K562 (cell line): ENCODE data around the gene CEP43. TPM values are rescaled to one million over a fixed set of nuclear protein-coding genes. Genes with fewer than 3 reads are reported as not detected.
A peak's percentile ranks its signal among the peaks of the same experiment; 100 is the strongest.

ENCODE experiments used
- ATF2 ChIP-seq: sonication (generic); formaldehyde crosslinking; IDR thresholded peaks from 2 replicates; pipeline ENCODE4 v1.8.1; 2022; ENCODE audit warnings: missing genetic modification reagents
- ESRRB ChIP-seq: fragments of 250-450 bp; sonication (Bioruptor Pico); IDR thresholded peaks from 2 replicates; pipeline ENCODE4 v1.5.0; 2020; ENCODE audit warnings: mild to moderate bottlenecking, moderate library complexity, borderline replicate concordance
- FOSL1 ChIP-seq: fragments of 200-800 bp; sonication (Bioruptor generic); conservative IDR thresholded peaks from 2 replicates; pipeline ENCODE4 v1.6.1; 2016; ENCODE audit warnings: missing genetic modification characterization, missing compliant biosample characterization
- JUND ChIP-seq, 2 experiments: IDR thresholded peaks; 2 replicates in 1 of 2; 3 replicates in 1 of 2; pipeline ENCODE4 v1.6.1; 2011; ENCODE audit warnings: borderline replicate concordance in 2 of 2, low read depth in 2 of 2, low read length in 2 of 2, improper control_type of control experiment in 1 of 2, missing biosample characterization in 1 of 2, missing genetic modification characterization in 1 of 2, missing genetic modification reagents in 1 of 2
- KDM5B ChIP-seq: fragments of 200-600 bp; sonication (generic); IDR thresholded peaks from 2 replicates; pipeline ENCODE4 v1.6.1; 2012; ENCODE audit warnings: low read depth, mild to moderate bottlenecking, moderate library complexity, low read length, control low read depth, inconsistent platforms; ENCODE audit not compliant: insufficient replicate concordance
- MLLT1 ChIP-seq, 2 experiments: fragments of 450-650 bp; IDR thresholded peaks; 2 replicates each; pipeline ENCODE4 v1.6.1; 2016
- MTA1 ChIP-seq: fragments of 450-650 bp; IDR thresholded peaks from 2 replicates; pipeline ENCODE4 v1.6.1; 2017; ENCODE audit warnings: borderline replicate concordance
- RERE ChIP-seq: sonication (generic); formaldehyde crosslinking; IDR thresholded peaks from 2 replicates; pipeline ENCODE4 v1.8.0; 2023; ENCODE audit warnings: missing genetic modification reagents, mild to moderate bottlenecking, borderline replicate concordance
- SMARCC2 ChIP-seq: fragments of 450-650 bp; IDR thresholded peaks from 2 replicates; pipeline ENCODE4 v1.6.1; 2017; ENCODE audit warnings: antibody characterized with exemption, moderate library complexity, mild to moderate bottlenecking, low read depth
- ZSCAN29 ChIP-seq: fragments of 450-650 bp; IDR thresholded peaks from 2 replicates; pipeline ENCODE4 v1.6.1; 2017
- polyA plus RNA-seq, 8 experiments: library from polyadenylated mRNA; depleted of rRNA in 4 of 8; stranded (reverse) in 5 of 8; unstranded in 3 of 8; fragments of >200 nt; fragmentation: Nextera tagmentation in 2 of 8; fragmentation: Illumina TruSeq in 1 of 8; extraction: Ambion mirVana in 2 of 8; extraction: Trizol in 1 of 8; gene quantifications; 2 replicates each; pipeline versions ENCODE4 v1.2.1 to v1.2.3, GENCODE V29; 2011 to 2014; ENCODE audit warnings: inconsistent platforms in 1 of 8, missing spikeins in 1 of 8
- total RNA-seq, 7 experiments: library from RNA; depleted of rRNA in 6 of 7; stranded (reverse); fragments of >200 nt in 6 of 7; fragmentation: Illumina TruSeq in 2 of 7; extraction: Trizol in 2 of 7; gene quantifications; 2 replicates each; pipeline versions ENCODE4 v1.2.1 to v1.2.3, GENCODE V29; 2011 to 2021; ENCODE audit warnings: low replicate concordance in 1 of 7

The CEP43 gene
- total and polyA plus RNA-seq, 9 of the 15 experiments (the other 6 are each of a cell fraction or from before 2014, with no cell fraction given): 15.2 to 55.7 (median 47.4) TPM

GRCh38 chr6:166958926-166959861, 40.0 kb upstream of the CEP43 start (continued):
- TF ChIP-seq MLLT1 (IDR thresholded peaks at IDR 0.05) (no peak), FOSL1 (tag) (peak; percentile 39; the same call in 1 of the 2 replicates), SMARCC2 (0 out of 2 replicates have a peak, but pooled peaks have one; percentile 24), RERE (CRISPR knock-in tag) (no peak), ZSCAN29 (no peak), KDM5B (no peak), MTA1 (no peak), ATF2 (CRISPR knock-in tag) (no peak), JUND (IDR thresholded peaks at IDR 0.05; ENCODE audit: borderline replicate concordance, low read depth, low read length) (0 out of 2 replicates have a peak, but pooled peaks have one; percentile 15), JUND (tag; IDR thresholded peaks at IDR 0.05; ENCODE audit: borderline replicate concordance, low read depth, low read length) (no peak; the same call in 2 of the 3 replicates), ESRRB (CRISPR knock-in tag) (no peak)
